ENCODE measurements around the gene OSBPL8.

Gene OSBPL8

GRCh38 chr12:76555231-76555767 lies 4.3 kb downstream of the OSBPL8 start:
- peak; percentile 31 for DNase-seq (ENCODE audit: low spot score)

- DNase-seq (ENCODE audit: low spot score): peak; percentile 59
These were observed 5.0 kb downstream of the OSBPL8 start for GRCh38 chr12:76554405-76555230.

GRCh38 chr12:76552343-76552938 lies 7.1 kb downstream of the OSBPL8 start:
- no peak for DNase-seq (ENCODE audit: low spot score)

- DNase-seq (ENCODE audit: low spot score): peak; percentile 26
These were observed 8.1 kb downstream of the OSBPL8 start for GRCh38 chr12:76551482-76551888.

GRCh38 chr12:76549131-76549530 lies 10.4 kb downstream of the OSBPL8 start:
- no peak for DNase-seq (ENCODE audit: low spot score)

- DNase-seq (ENCODE audit: low spot score): no peak
These were observed 11.2 kb downstream of the OSBPL8 start for GRCh38 chr12:76548222-76548837.

GRCh38 chr12:76547526-76547925 lies 12.0 kb downstream of the OSBPL8 start:
- no peak for DNase-seq (ENCODE audit: low spot score)

- no peak for DNase-seq (ENCODE audit: low spot score)
These were observed 12.7 kb downstream of the OSBPL8 start for GRCh38 chr12:76546889-76547288.

GRCh38 chr12:76545486-76545885 lies 14.1 kb downstream of the OSBPL8 start:
- no peak for DNase-seq (ENCODE audit: low spot score)

- no peak for DNase-seq (ENCODE audit: low spot score)
These were observed 14.8 kb downstream of the OSBPL8 start for GRCh38 chr12:76544601-76545261.

GRCh38 chr12:76543813-76544347 lies 15.7 kb downstream of the OSBPL8 start:
- no peak for DNase-seq (ENCODE audit: low spot score)

- no peak for DNase-seq (ENCODE audit: low spot score)
These were observed 16.7 kb downstream of the OSBPL8 start for GRCh38 chr12:76542908-76543307.

- no peak for DNase-seq (ENCODE audit: low spot score)
These were observed 19.8 kb downstream of the OSBPL8 start for GRCh38 chr12:76539727-76540126.

GRCh38 chr12:76537923-76538322 lies 21.6 kb downstream of the OSBPL8 start:
- DNase-seq (ENCODE audit: low spot score): no peak

GRCh38 chr12:76536546-76536945 lies 23.0 kb downstream of the OSBPL8 start:
- no peak for DNase-seq (ENCODE audit: low spot score)

- no peak for DNase-seq (ENCODE audit: low spot score)
These were observed 24.4 kb downstream of the OSBPL8 start for GRCh38 chr12:76535170-76535569.

GRCh38 chr12:76533331-76533730 lies 26.2 kb downstream of the OSBPL8 start:
- no peak for DNase-seq (ENCODE audit: low spot score)

GRCh38 chr12:76532520-76532919 lies 27.1 kb downstream of the OSBPL8 start:
- DNase-seq (ENCODE audit: low spot score): no peak

GRCh38 chr12:76531056-76531455 lies 28.5 kb downstream of the OSBPL8 start:
- no peak for DNase-seq (ENCODE audit: low spot score)

GRCh38 chr12:76530516-76530915 lies 29.1 kb downstream of the OSBPL8 start:
- DNase-seq (ENCODE audit: low spot score): no peak

- DNase-seq (ENCODE audit: low spot score): no peak
These were observed 30.2 kb downstream of the OSBPL8 start for GRCh38 chr12:76529226-76529918.
